Skeletal muscle tissue (tissue), 4 donors: Measurements from ENCODE around the gene SYTL4. TPM values are rescaled to one million over a fixed set of nuclear protein-coding genes. Genes with fewer than 3 reads are reported as not detected.

Experiments
- H3K27ac ChIP-seq: one replicate; pipeline ENCODE4 v1.7.0; 2013; ENCODE audit warnings: mild to moderate bottlenecking, low read depth, low read length, inconsistent platforms
- H3K27me3 ChIP-seq, 3 donors: one replicate each; pipeline ENCODE4 v1.7.0; 2013; ENCODE audit warnings: low read length in 3 of 3; ENCODE audit not compliant: control insufficient read depth in 3 of 3, insufficient read depth in 3 of 3
- H3K36me3 ChIP-seq, 3 donors: one replicate each; pipeline ENCODE4 v1.7.0; 2013; ENCODE audit warnings: low read length in 3 of 3; ENCODE audit not compliant: control insufficient read depth in 3 of 3, insufficient read depth in 3 of 3
- H3K4me1 ChIP-seq, 3 donors: one replicate each; pipeline ENCODE4 v1.7.0; 2013; ENCODE audit warnings: low read length in 3 of 3, mild to moderate bottlenecking in 3 of 3; ENCODE audit not compliant: control insufficient read depth in 3 of 3, insufficient read depth in 3 of 3
- H3K4me3 ChIP-seq, 3 donors: one replicate each; pipeline ENCODE4 v1.7.0; 2013; ENCODE audit warnings: low read length in 3 of 3
- H3K9ac ChIP-seq, 3 donors: one replicate each; pipeline ENCODE4 v1.7.0; 2013; ENCODE audit warnings: low read length in 3 of 3, mild to moderate bottlenecking in 3 of 3, moderate library complexity in 2 of 3, low read depth in 1 of 3
- H3K9me3 ChIP-seq, 3 donors: one replicate each; pipeline ENCODE4 v1.7.0; 2013; ENCODE audit warnings: low read length in 3 of 3; ENCODE audit not compliant: control insufficient read depth in 3 of 3
- total RNA-seq: library from RNA; depleted of rRNA; stranded (reverse); fragments of >200 nt; gene quantifications from one replicate; pipeline ENCODE4 v1.2.3, GENCODE V29; 2014
- donor health status: Osteomylitis.

The SYTL4 gene
- total RNA-seq, 1 donor from 2014 or later, result 2.6 TPM

- Histone ChIP-seq H3K27ac (no peak overlapping the region), H3K27me3 (peaks cover 0 to 14% (median 0%) of the 10 kb centered on the region in 3 donors), H3K4me1 (no peaks in the 10 kb centered on the region), H3K9me3 (no peaks in the 10 kb centered on the region), H3K9ac (no peak overlapping the region), H3K36me3 (no peaks in the 10 kb centered on the region), H3K4me3 (no peak overlapping the region)
These were observed 89.6 kb downstream of the SYTL4 start for GRCh38 chrX:100642290-100642689.

DNA sequence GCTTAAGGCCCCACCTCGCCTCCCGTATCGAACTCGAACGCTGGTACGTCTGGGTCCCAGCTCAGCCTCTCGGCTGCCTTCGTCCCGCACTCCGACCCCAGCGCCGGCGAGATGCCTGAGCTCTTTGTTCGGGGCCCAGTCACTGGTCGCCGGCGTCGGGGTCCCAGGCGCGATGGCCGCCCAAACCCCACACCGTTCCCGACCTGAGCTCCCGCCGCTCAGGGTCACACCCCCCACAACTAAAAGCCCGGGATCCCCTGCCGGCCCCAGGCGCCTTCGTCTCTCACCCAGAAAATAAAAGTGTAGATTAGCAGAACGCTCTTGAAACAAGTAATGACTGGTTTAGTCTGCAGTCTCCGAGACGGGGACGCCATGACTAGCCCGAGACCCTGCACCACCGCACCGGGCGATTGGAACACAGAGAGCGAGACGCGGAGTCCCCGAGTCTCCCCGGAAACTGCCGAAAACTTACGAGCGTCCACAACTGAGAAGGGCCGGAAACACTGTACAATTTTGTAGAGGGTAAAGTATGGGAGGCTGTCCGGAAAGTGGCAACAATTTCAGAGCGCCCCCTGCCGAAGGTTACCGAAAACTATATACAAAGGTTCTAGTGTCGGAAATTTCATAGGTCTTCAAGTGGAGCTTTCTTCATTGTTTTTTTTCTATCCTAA is 95.5 kb downstream of the SYTL4 start, which contains the start of gene TSPAN6:
TSS of gene TSPAN6 (minus strand) at position 486 of the 671 bp plus-strand sequence. CDS start at position 374, 112 bp downstream.
- Histone ChIP-seq H3K9ac (peak within 1 kb of the TSS; percentile 70 to 79 (median 72)), H3K9me3 (no peaks in the 10 kb centered on the region), H3K4me1 (peaks cover 0 to 3% (median 0%) of the 10 kb centered on the region in 3 donors), H3K27ac (no peak within 1 kb of the TSS), H3K36me3 (peaks cover 0 to 3% (median 0%) of the 10 kb centered on the region in 3 donors), H3K27me3 (no peaks in the 10 kb centered on the region), H3K4me3 (peak within 1 kb of the TSS; percentile 66 to 76 (median 76))

DNA sequence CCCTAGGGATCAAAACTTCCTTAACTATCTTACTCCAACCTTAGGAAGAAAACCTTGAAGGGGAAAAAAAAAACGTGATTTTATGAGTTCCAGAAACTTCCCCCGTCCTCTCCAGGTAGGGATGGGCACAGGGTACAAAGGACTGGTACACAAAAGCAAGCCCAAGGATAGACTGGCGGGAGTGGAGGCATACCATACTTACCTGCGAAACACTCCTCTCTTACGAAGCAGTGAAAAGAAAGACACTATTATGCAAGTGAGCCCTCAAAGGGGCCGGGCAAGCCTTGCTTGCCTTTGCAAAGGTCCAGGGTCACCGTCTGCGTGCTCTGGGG is 96.0 kb downstream of the SYTL4 start:
- Histone ChIP-seq H3K27me3 (no peaks in the 10 kb centered on the region), H3K36me3 (peaks cover 0 to 3% (median 0%) of the 10 kb centered on the region in 3 donors), H3K9ac (peak overlapping the region; percentile 70 to 79 (median 72)), H3K4me3 (peak overlapping the region; percentile 66 to 76 (median 76)), H3K9me3 (no peaks in the 10 kb centered on the region), H3K27ac (no peak overlapping the region), H3K4me1 (peaks cover 0 to 3% (median 0%) of the 10 kb centered on the region in 3 donors)

GRCh38 chrX:100635040-100635439 is 96.9 kb downstream of the SYTL4 start:
- H3K9ac ChIP-seq, result no peak overlapping the region
- H3K27me3 ChIP-seq, result peaks cover 0 to 5% (median 0%) of the 10 kb centered on the region in 3 donors

DNA sequence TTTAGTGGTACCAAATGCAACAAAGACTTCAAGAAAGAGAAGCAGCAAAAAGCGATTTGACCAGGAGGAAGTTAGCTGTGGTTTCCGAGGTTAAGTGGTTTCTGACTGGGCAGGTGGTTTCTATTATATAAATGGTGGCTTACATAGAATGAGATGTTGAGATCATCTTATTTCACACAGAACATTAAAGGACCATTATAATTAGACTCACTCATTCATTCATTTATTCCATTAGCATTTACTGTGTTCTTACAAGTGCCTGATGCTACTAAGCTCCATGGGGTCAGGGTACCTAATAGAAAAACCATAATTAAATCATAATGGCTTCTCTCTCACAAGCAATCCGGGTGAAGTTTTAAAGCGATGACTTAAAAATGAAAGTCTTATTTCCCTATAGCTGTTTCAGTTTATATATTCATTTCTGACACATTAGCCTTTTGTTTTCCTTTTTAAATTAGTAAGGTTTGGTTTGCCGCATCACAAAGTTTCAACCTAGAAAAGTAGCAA is 105.9 kb downstream of the SYTL4 start:
- Histone ChIP-seq H3K27ac (no peak overlapping the region), H3K27me3 (peaks cover 0 to 6% (median 0%) of the 10 kb centered on the region in 3 donors)

More at GRCh38 chrX:100635040-100635439, 96.9 kb downstream of the SYTL4 start:
- Histone ChIP-seq H3K4me1 (peaks cover 0 to 3% (median 0%) of the 10 kb centered on the region in 3 donors), H3K4me3 (no peak overlapping the region), H3K9me3 (no peaks in the 10 kb centered on the region), H3K27ac (no peak overlapping the region), H3K36me3 (peaks cover 0 to 8% (median 0%) of the 10 kb centered on the region in 3 donors)

More for the DNA sequence above, 105.9 kb downstream of the SYTL4 start:
- no peaks in the 10 kb centered on the region for H3K4me1 ChIP-seq
- peaks cover 0 to 15% (median 3%) of the 10 kb centered on the region in 3 donors for H3K36me3 ChIP-seq
- H3K9me3 ChIP-seq, result no peaks in the 10 kb centered on the region
- no peak overlapping the region for H3K9ac ChIP-seq
- H3K4me3 ChIP-seq, result no peak overlapping the region

Other genes with a start within 250 kb of the SYTL4 start
- gene TNMD, start 147.2 kb downstream of the SYTL4 start, total RNA-seq, result 123 TPM
- gene TSPAN6, start 95.3 kb downstream of the SYTL4 start, total RNA-seq, result 36.0 TPM
- 13.0 TPM for gene SRPX2, start 87.9 kb downstream of the SYTL4 start, total RNA-seq
- gene CSTF2, start 88.3 kb upstream of the SYTL4 start, total RNA-seq, result 7.3 TPM
- gene NOX1, start 142.2 kb upstream of the SYTL4 start, total RNA-seq, result not detected
- gene XKRX, start 196.8 kb upstream of the SYTL4 start, total RNA-seq, result under 0.01 TPM
- not detected for gene ARL13A, start 237.6 kb upstream of the SYTL4 start, total RNA-seq